EL (cell line): ENCODE data around the gene LAMC1.
"Not testable (repeated sequence)": the region's sequence is repeated elsewhere in the genome, so short reads cannot be mapped to it uniquely, and the experiment has no call there.

Experiments used
- DNase-seq: peaks from one replicate; pipeline ENCODE4 v3.0.0-alpha.2; 2016

Gene LAMC1

DNA sequence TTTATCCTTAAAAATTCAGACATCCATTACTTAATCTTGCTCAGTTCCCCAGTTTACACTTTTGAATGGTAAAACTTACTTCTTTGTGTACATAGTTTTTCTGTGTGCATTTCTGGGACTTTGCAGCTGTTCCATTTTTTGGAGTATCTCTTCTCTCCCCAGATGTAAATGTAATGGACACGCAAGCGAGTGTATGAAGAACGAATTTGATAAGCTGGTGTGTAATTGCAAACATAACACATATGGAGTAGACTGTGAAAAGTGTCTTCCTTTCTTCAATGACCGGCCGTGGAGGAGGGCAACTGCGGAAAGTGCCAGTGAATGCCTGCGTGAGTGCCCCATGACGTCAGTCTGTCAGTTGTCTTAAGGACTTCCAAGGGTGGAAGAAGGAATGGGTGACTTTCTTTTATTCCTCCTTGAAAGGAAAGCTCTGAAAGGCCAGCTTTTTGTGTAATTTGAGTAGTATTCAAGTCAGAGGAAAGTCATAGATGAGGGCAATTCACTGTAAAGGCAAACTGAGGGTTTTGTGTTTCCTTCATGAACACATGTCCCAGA, 87.2 kb downstream of the LAMC1 start:
- DNase-seq: no peak

DNA sequence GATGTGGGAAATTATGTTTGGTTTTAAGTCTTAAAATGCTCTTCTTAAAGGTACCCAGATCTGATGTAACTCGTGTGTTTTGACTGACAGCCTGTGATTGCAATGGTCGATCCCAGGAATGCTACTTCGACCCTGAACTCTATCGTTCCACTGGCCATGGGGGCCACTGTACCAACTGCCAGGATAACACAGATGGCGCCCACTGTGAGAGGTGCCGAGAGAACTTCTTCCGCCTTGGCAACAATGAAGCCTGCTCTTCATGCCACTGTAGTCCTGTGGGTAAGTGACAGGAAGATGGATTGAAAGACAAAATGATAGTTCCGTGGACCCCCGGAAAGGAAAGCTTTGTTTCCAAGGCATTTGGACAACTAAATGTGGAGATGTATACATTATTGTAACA, 91.2 kb downstream of the LAMC1 start:
- no peak for DNase-seq

DNA sequence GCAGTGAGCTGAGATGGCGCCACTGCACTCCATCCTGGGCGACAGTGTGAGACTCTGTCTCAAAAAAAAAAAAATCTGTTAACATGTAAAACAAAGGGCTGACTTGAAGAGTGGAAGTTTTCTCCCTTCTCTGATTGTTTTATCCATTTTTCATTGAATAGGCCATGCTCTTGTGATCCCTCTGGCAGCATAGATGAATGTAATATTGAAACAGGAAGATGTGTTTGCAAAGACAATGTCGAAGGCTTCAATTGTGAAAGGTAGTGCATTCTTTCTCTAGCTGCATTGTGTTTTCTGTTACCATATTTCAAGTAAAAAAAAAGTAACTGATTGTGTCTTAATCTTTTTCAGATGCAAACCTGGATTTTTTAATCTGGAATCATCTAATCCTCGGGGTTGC, 93.2 kb downstream of the LAMC1 start:
- DNase-seq: no peak

DNA sequence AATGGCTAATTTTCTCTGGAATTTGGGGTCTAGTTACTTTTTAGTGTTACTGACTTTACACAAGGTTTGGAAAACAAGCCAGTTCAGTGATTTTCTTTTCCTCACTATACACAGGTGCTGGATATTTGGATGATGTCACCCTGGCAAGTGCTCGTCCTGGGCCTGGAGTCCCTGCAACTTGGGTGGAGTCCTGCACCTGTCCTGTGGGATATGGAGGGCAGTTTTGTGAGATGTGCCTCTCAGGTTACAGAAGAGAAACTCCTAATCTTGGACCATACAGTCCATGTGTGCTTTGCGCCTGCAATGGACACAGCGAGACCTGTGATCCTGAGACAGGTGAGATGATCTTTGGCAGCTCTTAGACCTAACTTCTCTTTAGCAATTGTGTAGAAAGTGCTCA, 98.4 kb downstream of the LAMC1 start:
- no peak for DNase-seq

DNA sequence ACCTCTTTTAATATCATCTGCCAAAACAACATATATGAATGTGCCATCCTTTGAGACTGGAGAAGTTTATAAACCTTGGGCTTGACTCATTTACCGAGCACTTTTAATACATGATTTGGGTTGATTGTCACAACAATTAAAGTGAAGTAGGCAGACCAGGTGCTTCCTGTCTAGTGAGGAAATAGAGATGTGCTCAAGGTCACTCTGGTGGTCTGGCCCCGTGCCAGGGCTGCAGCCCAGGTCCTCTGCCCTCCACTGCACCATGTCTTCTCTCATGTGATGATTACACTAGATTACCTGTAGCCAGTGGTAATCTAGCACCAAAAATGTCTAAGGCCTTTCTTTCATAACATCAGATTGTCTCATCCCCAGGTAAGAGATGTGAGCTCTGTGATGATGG, 101.0 kb downstream of the LAMC1 start:
- DNase-seq: no peak

DNA sequence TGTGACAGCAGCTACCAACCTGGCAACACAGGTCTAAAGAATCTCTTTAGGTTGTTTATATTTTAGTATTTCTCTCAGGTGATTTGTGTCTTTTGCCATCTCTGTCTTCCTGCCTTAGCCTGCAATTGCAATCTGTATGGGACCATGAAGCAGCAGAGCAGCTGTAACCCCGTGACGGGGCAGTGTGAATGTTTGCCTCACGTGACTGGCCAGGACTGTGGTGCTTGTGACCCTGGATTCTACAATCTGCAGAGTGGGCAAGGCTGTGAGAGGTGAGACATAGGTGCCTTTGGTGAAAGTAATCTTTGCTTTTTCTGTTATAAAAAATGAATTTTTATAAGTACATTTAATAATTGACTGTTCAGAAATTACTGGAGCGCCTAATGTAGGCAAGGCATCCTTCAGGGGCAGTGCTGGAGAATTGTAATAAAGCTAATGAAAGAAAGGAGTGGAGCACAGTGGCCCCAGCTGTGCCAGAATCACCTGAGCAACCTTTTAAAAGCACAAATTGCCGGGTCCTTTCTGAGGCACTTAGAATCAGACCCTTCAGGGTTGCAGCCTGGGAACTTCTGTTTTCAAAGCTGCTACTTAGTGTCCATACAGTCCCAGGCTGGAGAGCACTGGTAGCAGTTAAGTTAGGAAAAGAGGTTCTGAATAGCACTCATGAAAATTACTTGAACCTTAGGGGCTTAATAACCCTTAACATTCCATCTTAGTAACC, 102.2 kb downstream of the LAMC1 start:
- no peak for DNase-seq

DNA sequence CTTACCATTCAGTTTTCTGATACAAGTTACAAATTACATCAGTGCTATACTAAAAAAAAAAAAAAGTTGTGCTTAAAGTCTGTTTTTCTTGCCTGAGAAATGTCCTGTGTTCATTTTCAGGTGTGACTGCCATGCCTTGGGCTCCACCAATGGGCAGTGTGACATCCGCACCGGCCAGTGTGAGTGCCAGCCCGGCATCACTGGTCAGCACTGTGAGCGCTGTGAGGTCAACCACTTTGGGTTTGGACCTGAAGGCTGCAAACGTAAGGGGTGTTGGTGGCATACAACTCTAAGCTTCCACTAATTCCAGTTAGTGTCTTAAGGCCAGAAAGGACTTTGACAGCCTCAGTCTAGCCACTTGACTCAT, 102.8 kb downstream of the LAMC1 start:
- no peak for DNase-seq

DNA sequence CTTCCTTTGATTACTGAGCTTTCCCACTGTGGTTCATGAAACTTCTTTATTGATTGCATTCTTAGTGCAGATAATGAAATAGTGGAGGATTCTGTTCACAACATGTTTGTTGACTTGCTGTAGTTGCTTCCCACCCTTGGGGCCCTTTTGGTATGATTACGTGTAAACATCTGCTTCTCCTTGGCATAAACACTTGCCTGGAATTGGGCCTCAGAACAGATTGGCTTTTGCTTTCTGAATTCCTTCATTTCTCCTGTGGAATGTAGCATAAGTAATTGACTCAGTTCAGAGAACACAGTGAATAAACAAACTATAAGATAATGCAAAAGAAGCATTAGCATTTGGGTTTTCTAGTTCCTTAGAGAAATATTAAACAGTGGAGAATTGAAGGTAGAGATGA, 103.3 kb downstream of the LAMC1 start:
- no peak for DNase-seq

DNA sequence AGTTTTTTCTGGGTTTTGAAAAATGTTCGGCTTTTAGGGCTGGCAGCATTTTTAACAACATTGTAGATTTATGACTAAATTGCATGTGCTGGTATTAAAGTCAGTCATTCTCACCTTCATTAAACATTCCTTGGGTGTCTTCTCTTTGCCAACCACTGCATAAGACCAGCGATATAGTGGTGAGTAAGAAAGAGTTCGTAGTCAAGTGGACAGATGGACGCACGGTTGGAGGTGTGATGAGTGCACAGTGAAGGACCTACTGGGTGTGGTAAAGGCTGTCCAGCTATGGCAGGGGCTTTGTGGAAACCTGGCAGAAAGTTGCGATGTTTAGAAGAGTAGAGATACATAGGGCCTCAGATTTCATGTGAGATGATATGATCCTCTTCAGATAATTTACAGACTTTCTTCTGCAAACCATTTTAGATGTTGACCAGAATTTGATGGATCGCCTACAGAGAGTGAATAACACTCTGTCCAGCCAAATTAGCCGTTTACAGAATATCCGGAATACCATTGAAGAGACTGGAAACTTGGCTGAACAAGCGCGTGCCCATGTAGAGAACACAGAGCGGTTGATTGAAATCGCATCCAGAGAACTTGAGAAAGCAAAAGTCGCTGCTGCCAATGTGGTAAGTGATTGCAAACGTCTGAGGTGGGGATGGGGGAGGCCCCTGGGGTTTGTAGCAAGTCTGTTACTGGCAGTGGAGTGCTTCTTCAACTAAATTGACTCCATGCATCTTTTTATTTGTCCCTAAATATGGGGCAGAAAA, 106.9 kb downstream of the LAMC1 start:
- DNase-seq: no peak

DNA sequence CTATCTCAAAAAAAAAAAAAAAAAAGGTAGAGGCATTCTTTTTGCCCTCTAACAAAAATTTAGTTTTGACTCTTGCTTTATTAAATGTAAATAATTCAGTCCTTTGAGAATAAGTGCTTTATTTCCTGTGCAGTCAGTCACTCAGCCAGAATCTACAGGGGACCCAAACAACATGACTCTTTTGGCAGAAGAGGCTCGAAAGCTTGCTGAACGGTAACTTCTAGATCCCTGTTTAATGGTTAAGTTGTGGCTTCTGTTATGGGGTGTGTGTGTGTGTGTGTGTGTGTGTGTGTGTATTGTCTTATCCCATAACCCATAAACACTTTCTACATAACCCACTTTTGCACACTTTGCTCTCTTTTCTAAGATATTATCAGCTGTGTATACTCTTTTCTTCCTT, 107.9 kb downstream of the LAMC1 start:
- no peak for DNase-seq

DNA sequence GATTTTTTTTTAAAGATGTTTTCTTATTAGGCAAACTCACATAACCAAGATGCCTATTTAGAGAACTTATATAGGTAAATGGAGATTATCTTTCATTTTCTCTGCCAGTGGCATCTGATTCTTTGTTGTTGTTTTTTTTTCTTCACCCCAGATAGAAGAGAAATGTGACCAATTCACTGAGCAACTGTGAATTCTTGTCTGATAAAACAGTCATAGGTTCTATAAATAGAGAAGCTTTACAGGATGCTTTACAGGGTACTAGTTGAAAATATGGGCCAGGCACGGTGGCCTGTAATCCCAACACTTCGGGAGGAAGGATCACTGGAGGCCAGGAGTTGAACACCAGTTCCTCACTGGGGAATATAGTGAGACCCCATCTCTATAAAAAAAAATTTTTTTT, 112.1 kb downstream of the LAMC1 start:
- DNase-seq: no peak

DNA sequence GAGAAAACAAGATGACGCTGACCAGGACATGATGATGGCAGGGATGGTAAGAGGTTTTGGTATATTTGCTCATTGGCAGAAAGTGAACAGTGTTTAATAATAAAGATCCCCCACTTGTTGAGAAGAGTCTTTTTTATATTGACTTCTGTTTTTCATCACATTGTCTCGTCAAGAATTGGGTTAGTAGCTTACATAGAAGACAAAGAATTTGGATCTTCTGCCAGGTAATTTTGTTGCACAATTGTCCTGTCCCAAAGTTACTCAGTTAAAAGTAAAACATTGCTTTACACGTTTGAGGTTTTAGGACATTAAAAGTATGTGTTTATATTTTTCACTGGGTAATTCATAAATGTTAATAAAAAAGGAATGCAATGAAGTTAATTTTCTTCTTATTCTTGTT, 114.6 kb downstream of the LAMC1 start:
- DNase-seq: peak; percentile 23

DNA sequence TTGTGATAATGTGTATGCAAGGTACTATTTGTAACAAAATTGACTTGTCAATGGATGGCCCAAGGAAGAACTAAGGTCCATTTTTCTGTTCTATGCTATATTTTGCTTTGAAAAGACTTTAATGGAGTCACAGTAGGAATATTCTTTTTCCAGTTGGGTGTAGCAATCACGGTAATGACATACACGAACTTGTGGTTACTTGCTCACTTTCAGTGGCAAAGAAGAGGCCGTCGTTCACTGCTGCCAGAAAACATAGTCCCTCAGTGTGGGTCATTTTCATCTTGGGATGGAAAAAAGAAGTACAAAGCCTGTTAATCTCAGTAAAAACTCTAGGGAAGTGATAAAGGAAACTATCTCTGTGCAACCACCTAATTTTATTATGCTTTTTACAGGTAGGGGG, 115.1 kb downstream of the LAMC1 start:
- no peak for DNase-seq

DNA sequence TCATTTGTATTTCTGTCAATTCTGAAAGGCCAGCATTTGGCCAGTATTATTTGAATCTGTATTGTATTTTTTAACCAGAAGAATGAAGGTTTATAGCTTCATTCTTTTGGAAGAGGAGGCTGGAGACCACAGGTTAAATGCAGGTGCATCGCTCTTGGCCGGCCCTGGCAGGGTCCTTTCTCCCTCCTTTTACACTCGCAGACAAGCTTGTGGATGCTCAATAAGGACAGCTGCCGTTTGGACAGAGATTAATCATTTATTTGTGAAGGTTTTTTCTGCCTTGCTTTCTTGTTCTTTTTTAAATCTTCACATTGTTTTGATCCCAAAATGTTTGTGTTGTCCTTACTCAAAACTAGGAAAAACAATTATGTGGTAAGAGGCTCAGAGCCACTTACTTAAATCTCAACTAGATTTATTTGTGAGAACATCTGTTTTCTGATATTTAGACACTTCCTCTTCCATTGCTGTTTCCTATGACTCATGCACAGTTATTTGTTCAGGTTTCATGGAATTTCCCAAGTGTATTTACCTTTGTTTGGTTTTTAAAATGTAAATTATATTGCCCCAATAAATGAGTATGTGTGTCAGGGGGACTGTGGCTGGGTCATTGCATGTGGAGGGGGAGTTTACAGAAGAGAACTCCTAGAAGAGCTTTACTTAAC, 116.2 kb downstream of the LAMC1 start:
- peak; percentile 48 for DNase-seq

DNA sequence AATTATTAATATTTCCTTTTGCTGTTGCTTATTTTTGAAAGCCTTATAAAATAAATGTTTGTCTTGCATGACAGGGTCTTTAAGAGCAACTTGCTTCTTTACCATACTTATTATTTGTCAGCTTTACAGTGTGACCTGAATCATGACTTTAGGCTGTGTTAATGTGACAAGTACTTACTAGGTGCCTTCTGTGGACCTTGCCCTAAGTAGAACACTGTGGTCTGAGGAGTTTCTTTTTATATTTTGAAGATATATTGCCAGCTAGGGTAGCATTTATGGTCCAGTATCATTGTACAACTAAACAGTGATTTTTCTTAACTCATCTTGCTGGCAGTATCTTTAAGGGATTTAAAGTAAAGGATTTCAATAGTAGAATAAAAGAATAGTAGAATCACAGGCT, 117.4 kb downstream of the LAMC1 start:
- no peak for DNase-seq

DNA sequence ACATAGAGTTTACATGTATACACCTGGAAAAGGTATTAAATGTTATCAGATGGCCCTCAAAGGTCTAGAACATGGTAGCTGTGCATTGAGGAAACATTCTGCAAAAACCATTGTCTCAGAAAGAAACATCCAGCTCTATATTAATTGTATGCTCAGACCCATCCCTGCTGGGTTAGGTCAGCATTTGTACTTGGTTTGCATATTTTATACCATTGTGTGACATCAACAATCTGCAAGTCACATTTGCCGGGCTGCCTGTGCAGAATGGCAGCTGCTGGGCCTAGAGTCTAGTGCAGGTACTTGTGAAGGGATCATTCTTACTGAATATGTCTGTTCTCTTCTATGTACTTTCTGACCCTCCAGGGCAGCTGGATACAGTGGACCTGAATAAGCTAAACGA, 119.0 kb downstream of the LAMC1 start:
- DNase-seq: no peak

DNA sequence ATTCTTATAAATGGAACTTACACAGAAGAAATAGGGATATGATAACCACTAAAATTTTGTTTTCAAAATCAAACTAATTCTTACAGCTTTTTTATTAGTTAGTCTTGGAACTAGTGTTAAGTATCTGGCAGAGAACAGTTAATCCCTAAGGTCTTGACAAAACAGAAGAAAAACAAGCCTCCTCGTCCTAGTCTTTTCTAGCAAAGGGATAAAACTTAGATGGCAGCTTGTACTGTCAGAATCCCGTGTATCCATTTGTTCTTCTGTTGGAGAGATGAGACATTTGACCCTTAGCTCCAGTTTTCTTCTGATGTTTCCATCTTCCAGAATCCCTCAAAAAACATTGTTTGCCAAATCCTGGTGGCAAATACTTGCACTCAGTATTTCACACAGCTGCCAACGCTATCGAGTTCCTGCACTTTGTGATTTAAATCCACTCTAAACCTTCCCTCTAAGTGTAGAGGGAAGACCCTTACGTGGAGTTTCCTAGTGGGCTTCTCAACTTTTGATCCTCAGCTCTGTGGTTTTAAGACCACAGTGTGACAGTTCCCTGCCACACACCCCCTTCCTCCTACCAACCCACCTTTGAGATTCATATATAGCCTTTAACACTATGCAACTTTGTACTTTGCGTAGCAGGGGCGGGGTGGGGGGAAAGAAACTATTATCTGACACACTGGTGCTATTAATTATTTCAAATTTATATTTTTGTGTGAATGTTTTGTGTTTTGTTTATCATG, 120.5 kb downstream of the LAMC1 start:
- DNase-seq: no peak

DNA sequence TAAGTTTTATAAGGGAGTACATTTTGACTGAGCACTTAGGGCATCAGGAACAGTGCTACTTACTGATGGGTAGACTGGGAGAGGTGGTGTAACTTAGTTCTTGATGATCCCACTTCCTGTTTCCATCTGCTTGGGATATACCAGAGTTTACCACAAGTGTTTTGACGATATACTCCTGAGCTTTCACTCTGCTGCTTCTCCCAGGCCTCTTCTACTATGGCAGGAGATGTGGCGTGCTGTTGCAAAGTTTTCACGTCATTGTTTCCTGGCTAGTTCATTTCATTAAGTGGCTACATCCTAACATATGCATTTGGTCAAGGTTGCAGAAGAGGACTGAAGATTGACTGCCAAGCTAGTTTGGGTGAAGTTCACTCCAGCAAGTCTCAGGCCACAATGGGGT, 121.5 kb downstream of the LAMC1 start:
- DNase-seq: no peak

DNA sequence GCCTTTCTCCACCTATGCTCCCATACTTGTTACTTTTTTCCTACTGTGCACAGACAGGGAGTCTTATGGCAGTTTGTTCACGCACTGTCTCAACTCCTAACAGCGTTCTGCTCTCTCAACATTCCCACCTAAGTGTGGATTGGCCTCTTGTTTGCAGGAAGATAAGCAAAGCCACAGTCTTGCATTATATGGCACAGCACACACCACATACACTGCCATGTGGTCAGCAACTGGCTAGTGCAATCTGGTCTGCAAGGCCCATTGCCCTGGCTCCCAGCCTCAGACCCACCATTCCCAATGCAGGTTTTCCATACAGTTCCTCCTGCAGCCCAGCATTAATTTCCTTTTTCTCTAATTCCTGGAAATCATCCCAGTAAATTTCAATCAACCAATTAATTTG, 124.5 kb downstream of the LAMC1 start:
- DNase-seq: no peak

DNA sequence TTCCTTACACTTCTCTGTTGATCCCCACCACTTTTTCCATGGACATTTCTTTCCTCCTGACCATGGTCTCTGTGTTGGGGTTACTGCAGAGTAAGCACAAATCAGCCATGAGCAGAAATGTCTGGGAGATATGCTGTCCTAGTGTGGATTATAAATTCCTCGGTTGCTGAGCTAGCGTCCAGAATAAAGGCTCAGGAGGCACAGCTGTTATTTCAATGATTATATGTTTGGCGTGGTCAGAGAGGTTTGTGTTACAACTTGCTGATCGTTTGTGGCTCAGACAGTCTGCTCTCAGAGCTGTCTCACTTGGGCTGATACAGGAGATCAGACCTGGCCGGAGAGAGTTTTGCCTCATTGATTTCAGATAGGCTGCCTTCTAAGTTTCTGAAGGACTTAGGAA, 125.4 kb downstream of the LAMC1 start:
- peak; percentile 17 for DNase-seq

DNA sequence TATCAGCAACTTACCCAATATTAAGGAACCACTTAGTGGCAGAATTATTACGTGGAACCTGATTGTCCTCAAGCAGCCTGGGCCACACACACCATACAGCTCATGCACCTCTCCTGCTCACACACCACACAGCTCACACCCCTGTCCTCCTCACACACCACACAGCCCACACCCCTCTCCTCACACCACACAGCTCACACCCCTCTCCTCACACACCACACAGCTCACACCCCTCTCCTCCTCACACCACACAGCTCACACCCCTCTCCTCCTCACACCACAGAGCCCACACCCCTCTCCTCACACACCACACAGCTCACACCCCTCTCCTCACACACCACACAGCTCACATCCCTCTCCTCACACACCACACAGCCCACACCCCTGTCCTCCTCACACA, 126.1 kb downstream of the LAMC1 start:
- DNase-seq: no peak

DNA sequence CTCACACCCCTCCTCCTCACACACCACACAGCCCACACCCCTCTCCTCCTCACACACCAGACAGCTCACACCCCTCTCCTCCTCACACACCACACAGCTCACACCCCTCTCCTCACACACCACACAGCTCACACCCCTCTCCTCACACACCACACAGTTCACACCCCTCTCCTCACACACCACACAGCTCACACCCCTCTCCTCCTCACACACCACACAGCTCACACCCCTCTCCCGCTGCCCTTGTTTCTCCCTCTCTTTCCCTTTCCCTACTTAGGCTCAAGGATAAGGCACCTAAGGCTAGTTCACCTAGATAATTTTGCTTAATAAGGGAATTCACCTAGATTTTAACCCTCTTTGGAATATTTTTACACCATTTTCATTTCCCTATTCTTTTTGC, 126.8 kb downstream of the LAMC1 start:
- not testable (repeated sequence) for DNase-seq

DNA sequence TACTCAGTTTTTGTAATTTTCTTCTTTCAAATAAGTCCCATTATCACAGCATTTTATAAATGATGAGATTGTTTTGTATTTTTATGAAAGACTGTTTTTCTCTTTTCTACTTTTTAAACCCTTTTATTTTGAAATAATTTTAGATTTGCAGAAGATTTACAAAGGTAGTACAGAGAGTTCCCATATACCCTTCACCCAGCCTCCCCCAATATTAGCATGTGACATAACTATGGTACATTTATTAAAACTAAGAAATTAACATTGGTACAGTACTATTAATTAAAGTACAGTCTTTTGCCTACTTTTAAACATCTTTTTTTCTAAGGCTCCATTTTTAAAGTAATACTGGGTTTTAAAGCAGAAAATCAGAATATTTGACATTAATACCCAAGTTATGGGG, 127.2 kb downstream of the LAMC1 start:
- DNase-seq: no peak
